GM12878 (cell line): ENCODE measurements around the gene AKNA. TPM values are rescaled to one million over a fixed set of nuclear protein-coding genes. Genes with fewer than 3 reads are reported as not detected.

ENCODE experiments used
- ATAC-seq: fragments of 200-7000 bp; cut with Tn5 transposase; 3 replicates; pipeline ENCODE4 v1.9.1; 2020; ENCODE audit warnings: mild to moderate bottlenecking, moderate library complexity
- BruUV-seq: library from RNA; stranded (reverse); fragments of 400-500 nt; replicated peaks from 2 replicates; lab custom pipeline; 2021; lab: Mats Ljungman, UMichigan
- CTCF ChIA-PET: fragments of 300-600 bp; sonication (Branson Sonifier 250); formaldehyde crosslinking; extraction: SDS; loops from one replicate; lab custom pipeline; 2021; ENCODE audit warnings: inconsistent platforms; lab: Yijun Ruan, JAX
- POLR2A ChIA-PET: fragments of 350-600 bp; formaldehyde crosslinking; extraction: SDS; loops from one replicate; lab custom pipeline; 2021; ENCODE audit warnings: inconsistent platforms; lab: Charles Lee
- RAD21 ChIA-PET: fragments of 300-600 bp; sonication (Branson Sonifier 250); formaldehyde crosslinking; loops from one replicate; lab custom pipeline; 2023; ENCODE audit warnings: antibody characterized with exemption; ENCODE audit not compliant: unreplicated experiment; lab: Charles Lee
- SMC1A ChIA-PET: fragments of 300-600 bp; sonication (Branson Sonifier 250); formaldehyde crosslinking; loops from one replicate; lab custom pipeline; 2023; ENCODE audit not compliant: unreplicated experiment, uncharacterized antibody; lab: Charles Lee
- DNase-seq: peaks from one replicate; pipeline ENCODE4 v3.0.0-alpha.2; 2011; ENCODE audit warnings: low read depth, low spot score
- FAIRE-seq: peaks from 3 replicates; lab custom pipeline; 2011; peaks lifted over from hg19 to GRCh38; lab: Jason Lieb, UNC
- H2AFZ ChIP-seq: 2 replicates; pipeline ENCODE4 v1.6.0; 2011; ENCODE audit warnings: low read depth, low read length, control low read depth; ENCODE audit not compliant: control insufficient read depth
- H3K27ac ChIP-seq: 2 replicates; pipeline ENCODE4 v1.5.1; 2011; ENCODE audit warnings: control low read depth; ENCODE audit not compliant: control insufficient read depth, insufficient read depth
- H3K27me3 ChIP-seq, 2 experiments: replicated peaks in 1 of 2; 2 replicates each; pipeline versions ENCODE4 v1.6.0 to v1.6.1; 2011; ENCODE audit warnings: low read length in 1 of 2; ENCODE audit not compliant: control insufficient read depth in 2 of 2, insufficient read depth in 2 of 2
- H3K36me3 ChIP-seq, 2 experiments: 2 replicates each; pipeline ENCODE4 v1.5.1; 2011; ENCODE audit warnings: low read length in 1 of 2; ENCODE audit not compliant: control insufficient read depth in 2 of 2, insufficient read depth in 2 of 2
- H3K4me1 ChIP-seq: 2 replicates; pipeline ENCODE4 v1.6.1; 2011; ENCODE audit warnings: mild to moderate bottlenecking, low read length, moderate library complexity, mixed read lengths; ENCODE audit not compliant: control insufficient read depth, insufficient read depth
- H3K4me2 ChIP-seq: 2 replicates; pipeline ENCODE4 v1.6.0; 2011; ENCODE audit warnings: control low read depth; ENCODE audit not compliant: control insufficient read depth, insufficient read depth
- H3K4me3 ChIP-seq: fragments of 200-600 bp; sonication (generic); 2 replicates; pipeline ENCODE4 v1.5.1; 2016
- H3K79me2 ChIP-seq: 2 replicates; pipeline ENCODE4 v1.6.0; 2011; ENCODE audit warnings: low read length; ENCODE audit not compliant: control insufficient read depth, insufficient read depth
- H3K9ac ChIP-seq: 2 replicates; pipeline ENCODE4 v1.8.0; 2011; ENCODE audit warnings: low read length, control low read depth, mixed read lengths; ENCODE audit not compliant: control insufficient read depth, insufficient read depth
- H3K9me3 ChIP-seq: replicated peaks from 3 replicates; pipeline ENCODE4 v1.5.1; 2011; ENCODE audit warnings: mild to moderate bottlenecking, low read length; ENCODE audit not compliant: control insufficient read depth, insufficient read depth
- H4K20me1 ChIP-seq: 2 replicates; pipeline ENCODE4 v1.6.0; 2011; ENCODE audit not compliant: control insufficient read depth, insufficient read depth
- BMI1 ChIP-seq: fragments of 450-650 bp; IDR thresholded peaks from 2 replicates; pipeline ENCODE4 v1.6.1; 2016; ENCODE audit warnings: mild to moderate bottlenecking, moderate library complexity, borderline replicate concordance
- BRCA1 ChIP-seq: IDR thresholded peaks from 2 replicates; pipeline ENCODE4 v1.6.1; 2011; ENCODE audit warnings: low read depth, low read length, improper control_type of control experiment
- CREB1 ChIP-seq: IDR thresholded peaks from 2 replicates; pipeline ENCODE4 v1.6.1; 2012; ENCODE audit warnings: low read depth, mild to moderate bottlenecking, inconsistent platforms
- CTCF ChIP-seq, 3 experiments: IDR thresholded peaks in 2 of 3; conservative IDR thresholded peaks in 1 of 3; 2 replicates each; pipeline ENCODE4 v1.5.1; 2011; ENCODE audit warnings: low read depth in 3 of 3, low read length in 3 of 3, mild to moderate bottlenecking in 3 of 3, control low read depth in 2 of 3, moderate library complexity in 2 of 3, inconsistent platforms in 1 of 3, mixed read lengths in 1 of 3; ENCODE audit not compliant: control insufficient read depth in 2 of 3, insufficient read depth in 1 of 3; ENCODE audit errors: extremely low read depth in 1 of 3
- JUNB ChIP-seq: IDR thresholded peaks from 2 replicates; pipeline ENCODE4 v1.6.1; 2016; ENCODE audit warnings: antibody characterized with exemption, mild to moderate bottlenecking
- JUND ChIP-seq: IDR thresholded peaks from 2 replicates; pipeline ENCODE4 v1.6.1; 2012; ENCODE audit warnings: low read depth, mild to moderate bottlenecking, low read length, improper control_type of control experiment, moderate library complexity
- KLF5 ChIP-seq: fragments of 450-650 bp; IDR thresholded peaks from 2 replicates; pipeline ENCODE4 v1.6.1; 2014; ENCODE audit warnings: mild to moderate bottlenecking; ENCODE audit not compliant: partially characterized antibody
- NFXL1 ChIP-seq: fragments of 450-650 bp; IDR thresholded peaks from 2 replicates; pipeline ENCODE4 v1.6.1; 2017; ENCODE audit warnings: antibody characterized with exemption, mild to moderate bottlenecking, borderline replicate concordance
- NKRF ChIP-seq: fragments of 450-650 bp; conservative IDR thresholded peaks from 2 replicates; pipeline ENCODE4 v1.6.1; 2017; ENCODE audit warnings: mild to moderate bottlenecking, moderate library complexity
- POLR2AphosphoS2 ChIP-seq: IDR thresholded peaks from 2 replicates; pipeline ENCODE4 v1.6.1; 2011; ENCODE audit warnings: low read depth, mild to moderate bottlenecking, low read length, improper control_type of control experiment, moderate library complexity
- ZBTB11 ChIP-seq: fragments of 450-650 bp; formaldehyde crosslinking; IDR thresholded peaks from 2 replicates; pipeline ENCODE4 v1.5.0; 2022; ENCODE audit warnings: mild to moderate bottlenecking, missing genetic modification characterization
- WGBS: methylation state at CpG from one replicate; pipeline ENCODE4 v1.1.6; 2016; ENCODE audit warnings: low lambda C conversion rate; ENCODE audit not compliant: insufficient replicate concordance, insufficient coverage; ENCODE audit errors: missing lambda C conversion rate; 5-methylcytosine and 5-hydroxymethylcytosine counted together
- in situ Hi-C: fragments of 300-500 bp; cut with MboI; formaldehyde crosslinking; loops from 9 replicates; pipeline ENCODE4 v1.14.3; 2018; ENCODE audit warnings: mixed read lengths
- intact Hi-C: fragments of 100-400 bp; cut with micrococcal nuclease; formaldehyde crosslinking; loops from one replicate; pipeline ENCODE4 v1.14.2; 2022; ENCODE audit not compliant: unreplicated experiment
- polyA plus RNA-seq, 11 experiments: library from polyadenylated mRNA; depleted of rRNA in 4 of 11; unstranded in 6 of 11; stranded (reverse) in 5 of 11; fragments of >200 nt; fragmentation: Nextera tagmentation in 4 of 11; fragmentation: Illumina TruSeq in 1 of 11; extraction: Ambion mirVana in 4 of 11; extraction: Trizol in 1 of 11; gene quantifications; 1 replicate in 1 of 11; 2 replicates in 10 of 11; pipeline versions ENCODE4 v1.2.1 to v1.2.3, GENCODE V29; 2011 to 2016; ENCODE audit warnings: inconsistent platforms in 2 of 11, missing spikeins in 2 of 11, low read depth in 1 of 11
- total RNA-seq, 4 experiments: library from RNA; depleted of rRNA in 3 of 4; stranded (reverse); fragments of >200 nt in 3 of 4; fragmentation: Illumina TruSeq in 1 of 4; extraction: Trizol in 1 of 4; gene quantifications; 2 replicates each; pipeline versions ENCODE4 v1.2.1 to v1.2.3, GENCODE V29; 2013 to 2021

The AKNA gene
- total and polyA plus RNA-seq, 10 of the 15 experiments (the other 5 are each of a cell fraction or from before 2014, with no cell fraction given) = 1.6 to 132 (median 35.3) TPM

- peak in 2 of 3 experiments; percentile 0 to 28; a peak in 2 of 6 replicates for TF ChIP-seq CTCF (IDR thresholded peaks at IDR 0.05 in 2 of 3, conservative IDR thresholded peaks at IDR 0.05 in 1 of 3; ENCODE audit: control insufficient read depth in 2 of 3, extremely low read depth in 1 of 3, insufficient read depth in 1 of 3, low read depth in 3 of 3, low read length in 3 of 3)
- no peak; the same call in 1 of the 2 replicates for TF ChIP-seq NKRF
These were observed 14.8 kb downstream of the AKNA start (continued) for GRCh38 chr9:114372921-114373448.

- SMC1A ChIA-PET = interaction anchor here (0.6 to 13.9 kb wide), 9 partner anchors 15 to 282 kb away, joined by 3 to 327 read pairs (median 3); partner anchors contain the start of gene AKNA
- H3K9ac ChIP-seq = peak overlapping the region; percentile 76
- peak overlapping the region; percentile 33; the same call in 1 of the 2 replicates for H3K4me3 ChIP-seq
- POLR2A ChIA-PET = interaction anchor here (1.4 to 13.2 kb wide), 5 partner anchors 8 to 23 kb away, joined by 4 to 312 read pairs (median 5); partner anchors contain the start of gene AKNA
- peaks cover 49% of the 10 kb centered on the region for H3K79me2 ChIP-seq
- 2% methylated on average over 12 of the region's 14 CpGs for WGBS
- no peaks in the 10 kb centered on the region for H4K20me1 ChIP-seq
- BruUV-seq = no TSS peak
- H3K4me1 ChIP-seq = peaks cover 69% of the 10 kb centered on the region
- peak overlapping the region; percentile 99 for H3K27ac ChIP-seq
- H3K27me3 ChIP-seq = no peaks in the 10 kb centered on the region
- ATAC-seq (peak; percentile 46), FAIRE-seq (no peak), DNase-seq (no peak)
- RAD21 ChIA-PET = interaction anchor here (0.7 to 12.9 kb wide), 5 partner anchors 8 to 24 kb away, joined by 3 to 251 read pairs (median 4); partner anchors contain the start of gene AKNA
- intact Hi-C loops = no loop called here
- peaks cover 47 to 48% of the 10 kb centered on the region in 2 experiments for H3K36me3 ChIP-seq
- H3K4me2 ChIP-seq = peak overlapping the region; percentile 72
- CTCF ChIA-PET = interaction anchor here (0.9 to 3.9 kb wide), 6 partner anchors 13 to 35 kb away, joined by 3 to 48 read pairs (median 4); partner anchors contain the start of gene AKNA
- H2AFZ ChIP-seq = no peak overlapping the region
- in situ Hi-C loops = no loop called here
- H3K9me3 ChIP-seq = no peaks in the 10 kb centered on the region
- no peak for TF ChIP-seq NFXL1
- TF ChIP-seq KLF5 = no peak
- TF ChIP-seq BMI1 = no peak
- no peak for TF ChIP-seq ZBTB11 (CRISPR knock-in tag)
- no peak for TF ChIP-seq JUND
- 0 out of 2 replicates have a peak, but pooled peaks have one; percentile 2 for TF ChIP-seq JUNB
- no peak for TF ChIP-seq CREB1
- no peak for TF ChIP-seq POLR2AphosphoS2
- no peak for TF ChIP-seq BRCA1
These were observed 15.5 kb downstream of the AKNA start for GRCh38 chr9:114371973-114372917.
